Sigmoid colon (tissue), 4 donors: ENCODE results near the gene JAKMIP1.

Source experiments
- EP300 ChIP-seq, 4 donors: sonication (generic); formaldehyde crosslinking; IDR thresholded peaks; one replicate each; pipeline ENCODE4 v1.6.1; 2017; ENCODE audit warnings: antibody characterized with exemption in 4 of 4
- POLR2A ChIP-seq, 2 donors: fragments of 450-650 bp; IDR thresholded peaks; one replicate each; pipeline ENCODE4 v1.6.1; 2016; ENCODE audit warnings: antibody characterized with exemption in 2 of 2, mild to moderate bottlenecking in 2 of 2, moderate library complexity in 2 of 2

- TF ChIP-seq EP300 (IDR thresholded peaks at IDR 0.05) (no peak), POLR2A (IDR thresholded peaks at IDR 0.05) (no peak)
Measured at GRCh38 chr4:6087669-6088341, 112.5 kb downstream of the JAKMIP1 start.
